A204.1 (cell line): ENCODE measurements around the gene FES.

Experiments
- FAIRE-seq: peaks from 2 replicates; lab custom pipeline; 2012; peaks lifted over from hg19 to GRCh38; lab: Jason Lieb, UNC

Gene FES

GRCh38 chr15:90931828-90932659 is 47.7 kb downstream of the FES start, which contains the start of gene HDDC3:
HDDC3 (minus strand) TSS chr15:90932549; CDS start chr15:90932540, 9 bp downstream.
- no peak for FAIRE-seq

GRCh38 chr15:90932660-90932991 is 48.3 kb downstream of the FES start:
- no peak for FAIRE-seq

- FAIRE-seq: no peak
These were observed 49.0 kb downstream of the FES start for GRCh38 chr15:90933301-90933700.

- FAIRE-seq: no peak
These were observed 50.1 kb downstream of the FES start for GRCh38 chr15:90934256-90934948.

GRCh38 chr15:90934949-90935751 is 50.8 kb downstream of the FES start, which contains the start of gene UNC45A:
UNC45A (plus strand) TSS chr15:90935285; CDS start chr15:90935325, 40 bp downstream.
- no peak for FAIRE-seq

- no peak for FAIRE-seq
These were observed 52.5 kb downstream of the FES start for GRCh38 chr15:90936823-90937222.

- FAIRE-seq: no peak
These were observed 54.0 kb downstream of the FES start for GRCh38 chr15:90938261-90938660.

- FAIRE-seq: no peak
These were observed 55.5 kb downstream of the FES start for GRCh38 chr15:90939756-90940155.

- FAIRE-seq: no peak
These were observed 56.7 kb downstream of the FES start for GRCh38 chr15:90941038-90941437.

GRCh38 chr15:90942354-90943120 is 58.2 kb downstream of the FES start:
- FAIRE-seq: no peak

GRCh38 chr15:90945091-90945490 is 60.8 kb downstream of the FES start:
- no peak for FAIRE-seq
